ENCODE measurements around the gene KCNK2.
"Not testable (repeated sequence)": the region's sequence is repeated elsewhere in the genome, so short reads cannot be mapped to it uniquely, and the experiment has no call there.

KCNK2 gene

GRCh38 chr1:215160351-215160750 is 77.8 kb downstream of the KCNK2 start:
- no peak for DNase-seq

- DNase-seq = not testable (repeated sequence)
These were observed 80.6 kb downstream of the KCNK2 start for GRCh38 chr1:215163144-215163543.

GRCh38 chr1:215166886-215167285 is 84.3 kb downstream of the KCNK2 start:
- DNase-seq = no peak

- no peak for DNase-seq
These were observed 99.0 kb downstream of the KCNK2 start for GRCh38 chr1:215181518-215181917.

GRCh38 chr1:215185067-215185620 is 102.6 kb downstream of the KCNK2 start:
- DNase-seq = no peak

GRCh38 chr1:215188302-215188950 is 105.9 kb downstream of the KCNK2 start:
- DNase-seq = no peak

- DNase-seq = no peak
These were observed 109.8 kb downstream of the KCNK2 start for GRCh38 chr1:215192306-215192705.

- DNase-seq = no peak
These were observed 115.5 kb downstream of the KCNK2 start for GRCh38 chr1:215198021-215198420.

GRCh38 chr1:215200121-215200520 is 117.6 kb downstream of the KCNK2 start:
- no peak for DNase-seq

- DNase-seq = no peak
These were observed 118.7 kb downstream of the KCNK2 start for GRCh38 chr1:215201283-215201682.

- no peak for DNase-seq
These were observed 120.3 kb downstream of the KCNK2 start for GRCh38 chr1:215202868-215203267.

GRCh38 chr1:215210167-215210566 is 127.6 kb downstream of the KCNK2 start:
- DNase-seq = no peak

GRCh38 chr1:215215846-215216245 is 133.3 kb downstream of the KCNK2 start:
- DNase-seq = no peak

- DNase-seq = no peak
These were observed 136.8 kb downstream of the KCNK2 start for GRCh38 chr1:215219372-215219771.

- no peak for DNase-seq
These were observed 137.8 kb downstream of the KCNK2 start for GRCh38 chr1:215220346-215220745.

GRCh38 chr1:215226757-215227156 is 144.2 kb downstream of the KCNK2 start:
- DNase-seq = no peak

GRCh38 chr1:215228193-215228592 is 145.7 kb downstream of the KCNK2 start:
- DNase-seq = no peak

- DNase-seq = no peak
These were observed 158.9 kb downstream of the KCNK2 start for GRCh38 chr1:215241451-215241850.

- no peak for DNase-seq
These were observed 161.0 kb downstream of the KCNK2 start for GRCh38 chr1:215243345-215244054.

GRCh38 chr1:215250913-215251312 is 168.4 kb downstream of the KCNK2 start:
- no peak for DNase-seq

- DNase-seq = no peak
These were observed 168.9 kb downstream of the KCNK2 start for GRCh38 chr1:215251428-215251827.

GRCh38 chr1:215252164-215252563 is 169.6 kb downstream of the KCNK2 start:
- no peak for DNase-seq

- no peak for DNase-seq
These were observed 174.6 kb downstream of the KCNK2 start for GRCh38 chr1:215256936-215257679.

- DNase-seq = no peak
These were observed 178.2 kb downstream of the KCNK2 start for GRCh38 chr1:215260711-215261110.
